ENCODE measurements around the gene TOM1L2.
"Not testable (repeated sequence)": the region's sequence is repeated elsewhere in the genome, so short reads cannot be mapped to it uniquely, and the experiment has no call there.

The TOM1L2 gene

GRCh38 chr17:17970699-17971430 is 1.3 kb downstream of the TOM1L2 start:
- DNase-seq (ENCODE audit: low spot score), result no peak

- DNase-seq (ENCODE audit: low spot score), result no peak
Measured at GRCh38 chr17:17966399-17966798, 5.8 kb downstream of the TOM1L2 start.

- no peak for DNase-seq (ENCODE audit: low spot score)
Measured at GRCh38 chr17:17965152-17965721, 7.0 kb downstream of the TOM1L2 start.

- DNase-seq (ENCODE audit: low spot score), result no peak
Measured at GRCh38 chr17:17964710-17965109, 7.5 kb downstream of the TOM1L2 start.

GRCh38 chr17:17963694-17964436 is 8.3 kb downstream of the TOM1L2 start:
- DNase-seq (ENCODE audit: low spot score), result no peak

GRCh38 chr17:17963066-17963465 is 9.1 kb downstream of the TOM1L2 start:
- no peak for DNase-seq (ENCODE audit: low spot score)

- no peak for DNase-seq (ENCODE audit: low spot score)
Measured at GRCh38 chr17:17960500-17961030, 11.6 kb downstream of the TOM1L2 start.

- peak; percentile 21 for DNase-seq (ENCODE audit: low spot score)
Measured at GRCh38 chr17:17959520-17960361, 12.5 kb downstream of the TOM1L2 start.

- no peak for DNase-seq (ENCODE audit: low spot score)
Measured at GRCh38 chr17:17958982-17959381, 13.2 kb downstream of the TOM1L2 start.

GRCh38 chr17:17957584-17957916 is 14.7 kb downstream of the TOM1L2 start:
- no peak for DNase-seq (ENCODE audit: low spot score)

GRCh38 chr17:17955790-17956341 is 16.3 kb downstream of the TOM1L2 start:
- not testable (repeated sequence) for DNase-seq (ENCODE audit: low spot score)

- no peak for DNase-seq (ENCODE audit: low spot score)
Measured at GRCh38 chr17:17954079-17954478, 18.1 kb downstream of the TOM1L2 start.

GRCh38 chr17:17952691-17953090 is 19.5 kb downstream of the TOM1L2 start:
- no peak for DNase-seq (ENCODE audit: low spot score)

- DNase-seq (ENCODE audit: low spot score), result no peak
Measured at GRCh38 chr17:17951524-17951923, 20.7 kb downstream of the TOM1L2 start.

GRCh38 chr17:17950806-17951205 is 21.4 kb downstream of the TOM1L2 start:
- DNase-seq (ENCODE audit: low spot score), result no peak

- DNase-seq (ENCODE audit: low spot score), result no peak
Measured at GRCh38 chr17:17950347-17950746, 21.9 kb downstream of the TOM1L2 start.

- no peak for DNase-seq (ENCODE audit: low spot score)
Measured at GRCh38 chr17:17947966-17948365, 24.2 kb downstream of the TOM1L2 start.

GRCh38 chr17:17947309-17947708 is 24.9 kb downstream of the TOM1L2 start:
- no peak for DNase-seq (ENCODE audit: low spot score)

- DNase-seq (ENCODE audit: low spot score), result no peak
Measured at GRCh38 chr17:17946093-17946492, 26.1 kb downstream of the TOM1L2 start.

GRCh38 chr17:17944743-17945142 is 27.5 kb downstream of the TOM1L2 start:
- DNase-seq (ENCODE audit: low spot score), result no peak

GRCh38 chr17:17944242-17944641 is 28.0 kb downstream of the TOM1L2 start:
- no peak for DNase-seq (ENCODE audit: low spot score)

All from CD4-positive, alpha-beta T cell treated with Interleukin-6 at 100 ng/mL for 8 hours (primary cell).